H1 (cell line): ENCODE measurements around the gene CFHR3. TPM values are rescaled to one million over a fixed set of nuclear protein-coding genes. Genes with fewer than 3 reads are reported as not detected.

ENCODE experiments used
- CTCF ChIA-PET: fragments of 300-600 bp; sonication (Branson Sonifier 250); formaldehyde crosslinking; loops from one replicate; lab custom pipeline; 2021; ENCODE audit not compliant: partially characterized antibody; lab: Charles Lee
- POLR2A ChIA-PET: fragments of 300-600 bp; sonication (Branson Sonifier 250); formaldehyde crosslinking; loops from one replicate; lab custom pipeline; 2021; ENCODE audit warnings: inconsistent platforms; ENCODE audit not compliant: partially characterized antibody; lab: Charles Lee
- DNase-seq, 2 experiments: peaks; one replicate each; pipeline versions ENCODE4 v3.0.0 to v3.0.0-alpha.2; 2010 to 2022; ENCODE audit warnings: low spot score in 2 of 2, low read depth in 1 of 2, mixed read lengths in 1 of 2
- FAIRE-seq: peaks from 2 replicates; lab custom pipeline; 2011; peaks lifted over from hg19 to GRCh38; lab: Jason Lieb, UNC
- H2AFZ ChIP-seq: 2 replicates; pipeline ENCODE4 v1.8.1; 2012; ENCODE audit warnings: low read length, inconsistent platforms
- H2AK5ac ChIP-seq: 2 replicates; pipeline ENCODE4 v1.6.1; 2013; ENCODE audit warnings: low read depth, low read length
- H2BK120ac ChIP-seq: replicated peaks from 2 replicates; pipeline ENCODE3; 2013; ENCODE audit warnings: low read depth, low read length, inconsistent platforms
- H2BK12ac ChIP-seq: 2 replicates; pipeline ENCODE4 v1.6.1; 2013; ENCODE audit warnings: low read depth, low read length
- H2BK15ac ChIP-seq: 2 replicates; pipeline ENCODE4 v1.6.1; 2013; ENCODE audit warnings: low read length
- H2BK20ac ChIP-seq: 2 replicates; pipeline ENCODE4 v1.6.1; 2013; ENCODE audit warnings: low read length
- H2BK5ac ChIP-seq: 2 replicates; pipeline ENCODE4 v1.6.1; 2013; ENCODE audit warnings: low read depth, low read length
- H3K14ac ChIP-seq: 2 replicates; pipeline ENCODE4 v1.6.1; 2013; ENCODE audit warnings: inconsistent platforms; ENCODE audit not compliant: insufficient read length
- H3K18ac ChIP-seq: 2 replicates; pipeline ENCODE4 v1.6.1; 2013; ENCODE audit warnings: low read length; ENCODE audit errors: extremely low read depth
- H3K23ac ChIP-seq: 2 replicates; pipeline ENCODE4 v1.6.1; 2013; ENCODE audit warnings: inconsistent platforms; ENCODE audit not compliant: insufficient read length
- H3K23me2 ChIP-seq: 2 replicates; pipeline ENCODE4 v1.6.1; 2013; ENCODE audit warnings: low read depth, low read length
- H3K27ac ChIP-seq: 2 replicates; pipeline ENCODE4 v1.6.1; 2011; ENCODE audit warnings: low read depth, low read length, inconsistent platforms
- H3K27me3 ChIP-seq, 4 experiments: replicated peaks in 1 of 4; 1 replicate in 1 of 4; 2 replicates in 3 of 4; pipeline versions ENCODE4 v1.6.1 to v1.8.1; 2011 to 2013; ENCODE audit warnings: low read length in 3 of 4, mild to moderate bottlenecking in 3 of 4, inconsistent platforms in 2 of 4, mixed read lengths in 2 of 4, moderate library complexity in 1 of 4; ENCODE audit not compliant: control insufficient read depth in 3 of 4, insufficient read depth in 3 of 4; ENCODE audit errors: extremely low read depth in 1 of 4
- H3K36me3 ChIP-seq, 4 experiments: 2 replicates each; pipeline versions ENCODE4 v1.6.1 to v1.8.1; 2011 to 2013; ENCODE audit warnings: mild to moderate bottlenecking in 4 of 4, low read length in 3 of 4, moderate library complexity in 2 of 4, control low read depth in 1 of 4, inconsistent platforms in 1 of 4; ENCODE audit not compliant: insufficient read depth in 4 of 4, control insufficient read depth in 2 of 4
- H3K4ac ChIP-seq: replicated peaks from 2 replicates; pipeline ENCODE3; 2013; ENCODE audit warnings: low read length, low read depth, mixed read lengths, inconsistent platforms; ENCODE audit not compliant: insufficient read length
- H3K4me1 ChIP-seq, 4 experiments: replicated peaks in 1 of 4; 1 replicate in 1 of 4; 2 replicates in 3 of 4; pipeline versions ENCODE4 v1.6.1 to v1.8.1; 2011 to 2013; ENCODE audit warnings: low read length in 3 of 4, inconsistent platforms in 2 of 4, mixed read lengths in 1 of 4; ENCODE audit not compliant: insufficient read depth in 4 of 4, control insufficient read depth in 3 of 4
- H3K4me2 ChIP-seq, 2 experiments: 2 replicates each; pipeline versions ENCODE4 v1.6.1 to v1.8.1; 2011 to 2013; ENCODE audit warnings: low read depth in 2 of 2, low read length in 2 of 2, control low read depth in 1 of 2, inconsistent platforms in 1 of 2, mild to moderate bottlenecking in 1 of 2; ENCODE audit not compliant: insufficient read depth in 1 of 2
- H3K4me3 ChIP-seq, 4 experiments: fragments of 200-600, 300-600 bp in 1 of 4; sonication (generic), shearing (Covaris generic), sonication (Bioruptor Twin) in 1 of 4; 2 replicates each; pipeline versions ENCODE4 v1.5.1 to v1.8.1; 2011 to 2016; ENCODE audit warnings: low read length in 4 of 4, low read depth in 3 of 4, control low read depth in 2 of 4, inconsistent platforms in 2 of 4, mild to moderate bottlenecking in 2 of 4, mixed read lengths in 1 of 4, moderate library complexity in 1 of 4; ENCODE audit not compliant: insufficient read depth in 2 of 4; ENCODE audit errors: extremely low read depth in 1 of 4
- H3K56ac ChIP-seq: replicated peaks from 2 replicates; pipeline ENCODE3; 2013; ENCODE audit warnings: low read depth, mild to moderate bottlenecking, mixed read lengths, low read length, inconsistent platforms; ENCODE audit not compliant: insufficient read length
- H3K79me1 ChIP-seq: 2 replicates; pipeline ENCODE4 v1.6.1; 2013; ENCODE audit warnings: low read depth, low read length, control low read depth
- H3K79me2 ChIP-seq, 2 experiments: 2 replicates each; pipeline versions ENCODE4 v1.6.1 to v1.8.1; 2012 to 2013; ENCODE audit warnings: low read length in 2 of 2, mild to moderate bottlenecking in 2 of 2, inconsistent platforms in 1 of 2; ENCODE audit not compliant: insufficient read depth in 2 of 2, control insufficient read depth in 1 of 2
- H3K9ac ChIP-seq, 4 experiments: replicated peaks in 1 of 4; 1 replicate in 1 of 4; 2 replicates in 3 of 4; pipeline versions ENCODE4 v1.6.1 to v1.8.1; 2011 to 2013; ENCODE audit warnings: low read depth in 3 of 4, low read length in 3 of 4, control low read depth in 2 of 4, mild to moderate bottlenecking in 2 of 4, moderate library complexity in 2 of 4, inconsistent platforms in 1 of 4; ENCODE audit errors: extremely low read depth in 1 of 4
- H3K9me3 ChIP-seq, 2 experiments: 2 replicates each; pipeline versions ENCODE4 v1.6.1 to v1.8.1; 2012 to 2013; ENCODE audit warnings: mild to moderate bottlenecking in 2 of 2, moderate library complexity in 2 of 2, control low read depth in 1 of 2, inconsistent platforms in 1 of 2, low read depth in 1 of 2, low read length in 1 of 2, mixed read lengths in 1 of 2; ENCODE audit not compliant: insufficient read depth in 2 of 2
- H4K20me1 ChIP-seq, 2 experiments: replicated peaks in 1 of 2; 2 replicates each; pipeline versions ENCODE3 to v1.8.1; 2011 to 2013; ENCODE audit warnings: inconsistent platforms in 2 of 2, low read length in 2 of 2, mild to moderate bottlenecking in 1 of 2; ENCODE audit not compliant: insufficient read depth in 2 of 2, control insufficient read depth in 1 of 2
- H4K5ac ChIP-seq: 2 replicates; pipeline ENCODE4 v1.6.1; 2013; ENCODE audit warnings: low read length, low read depth, mixed read lengths, inconsistent platforms; ENCODE audit not compliant: insufficient read length
- H4K8ac ChIP-seq: 2 replicates; pipeline ENCODE4 v1.8.0; 2013; ENCODE audit warnings: mild to moderate bottlenecking, moderate library complexity, low read length, inconsistent platforms; ENCODE audit not compliant: insufficient read depth; ENCODE audit errors: extremely low read depth
- H4K91ac ChIP-seq: replicated peaks from 2 replicates; pipeline ENCODE3; 2013; ENCODE audit warnings: low read length, mixed read lengths, inconsistent platforms; ENCODE audit not compliant: insufficient read length
- BCL11A ChIP-seq, 2 experiments: IDR thresholded peaks; one replicate each; pipeline ENCODE4 v1.6.1; 2011; ENCODE audit warnings: low read depth in 2 of 2, low read length in 2 of 2, mild to moderate bottlenecking in 2 of 2
- EP300 ChIP-seq, 2 experiments: IDR thresholded peaks; 1 replicate in 1 of 2; 2 replicates in 1 of 2; pipeline ENCODE4 v1.6.1; 2011 to 2012; ENCODE audit warnings: low read depth in 2 of 2, low read length in 2 of 2, mild to moderate bottlenecking in 2 of 2, borderline replicate concordance in 1 of 2, inconsistent platforms in 1 of 2, moderate library complexity in 1 of 2
- HDAC2 ChIP-seq, 2 experiments: fragments of 300-600 bp in 1 of 2; sonication (generic) in 1 of 2; IDR thresholded peaks; 2 replicates each; pipeline ENCODE4 v1.6.1; 2011 to 2012; ENCODE audit warnings: low read depth in 2 of 2, low read length in 2 of 2, mild to moderate bottlenecking in 2 of 2, moderate library complexity in 2 of 2, borderline replicate concordance in 1 of 2, inconsistent platforms in 1 of 2
- JUN ChIP-seq: IDR thresholded peaks from 2 replicates; pipeline ENCODE4 v1.6.1; 2011; ENCODE audit warnings: low read depth, mild to moderate bottlenecking, improper control_type of control experiment, low read length
- KDM4A ChIP-seq: IDR thresholded peaks from one replicate; pipeline ENCODE4 v1.7.1; 2012; ENCODE audit warnings: low read depth, mild to moderate bottlenecking, moderate library complexity, low read length, inconsistent platforms; ENCODE audit not compliant: severe bottlenecking
- NANOG ChIP-seq: IDR thresholded peaks from 2 replicates; pipeline ENCODE4 v1.6.1; 2011; ENCODE audit warnings: low read length, low read depth, mild to moderate bottlenecking, inconsistent platforms; ENCODE audit not compliant: insufficient read depth, poor library complexity, severe bottlenecking
- RXRA ChIP-seq: IDR thresholded peaks from 2 replicates; pipeline ENCODE4 v1.6.1; 2011; ENCODE audit warnings: low read depth, mild to moderate bottlenecking, low read length, moderate library complexity; ENCODE audit not compliant: insufficient read depth
- SP4 ChIP-seq: IDR thresholded peaks from 2 replicates; pipeline ENCODE4 v1.6.1; 2012; ENCODE audit warnings: low read length, inconsistent platforms
- SRF ChIP-seq: IDR thresholded peaks from 2 replicates; pipeline ENCODE4 v1.6.1; 2011; ENCODE audit warnings: mild to moderate bottlenecking, low read depth, low read length, moderate library complexity
- TAF7 ChIP-seq: optimal IDR thresholded peaks from 2 replicates; pipeline ENCODE3; 2011; ENCODE audit warnings: low read depth, mild to moderate bottlenecking, inconsistent platforms, low read length, moderate library complexity, borderline replicate concordance
- WGBS, 2 experiments: shearing (Covaris generic) in 1 of 2; methylation state at CpG; one replicate each; pipeline versions ENCODE4 v1.1.6 to v1.1.7; 2013 to 2015; ENCODE audit warnings: low lambda C conversion rate in 2 of 2, mixed read lengths in 2 of 2, inconsistent platforms in 1 of 2, low coverage in 1 of 2, missing lambda C conversion rate in 1 of 2; ENCODE audit not compliant: insufficient replicate concordance in 2 of 2, insufficient coverage in 1 of 2, insufficient read length in 1 of 2; ENCODE audit errors: extremely low coverage in 1 of 2, missing lambda C conversion rate in 1 of 2; 5-methylcytosine and 5-hydroxymethylcytosine counted together
- polyA plus RNA-seq, 7 experiments: library from polyadenylated mRNA; depleted of rRNA in 3 of 7; stranded (reverse) in 5 of 7; unstranded in 2 of 7; fragments of >200 nt in 5 of 7; fragments of 200-250 nt in 2 of 7; gene quantifications; 1 replicate in 5 of 7; 2 replicates in 1 of 7; 4 replicates in 1 of 7; pipeline versions ENCODE4 v1.2.1 to v1.2.3, GENCODE V29; 2011 to 2013; ENCODE audit warnings: missing spikeins in 2 of 7, mixed read lengths in 2 of 7
- total RNA-seq: library from RNA; stranded (reverse); fragmentation: NEBNext Ultra II Directional; extraction: Animal tissue kit (Norgen Biotek cat#: 25700); gene quantifications from 2 replicates; pipeline ENCODE4 v1.2.1, GENCODE V29; 2021
- TF ChIP-seq, protein P1 (sequence below): IDR thresholded peaks from 2 replicates; pipeline ENCODE4 v1.6.1; 2012; ENCODE audit warnings: inconsistent platforms
- TF ChIP-seq, protein P2 (sequence below): IDR thresholded peaks from 2 replicates; pipeline ENCODE4 v1.6.1; 2012; ENCODE audit warnings: inconsistent platforms

CFHR3 gene
- total and polyA plus RNA-seq, 2 of the 8 experiments (the other 6 are each of a cell fraction or from before 2014, with no cell fraction given) = 0.20 to 0.52 TPM

DNA sequence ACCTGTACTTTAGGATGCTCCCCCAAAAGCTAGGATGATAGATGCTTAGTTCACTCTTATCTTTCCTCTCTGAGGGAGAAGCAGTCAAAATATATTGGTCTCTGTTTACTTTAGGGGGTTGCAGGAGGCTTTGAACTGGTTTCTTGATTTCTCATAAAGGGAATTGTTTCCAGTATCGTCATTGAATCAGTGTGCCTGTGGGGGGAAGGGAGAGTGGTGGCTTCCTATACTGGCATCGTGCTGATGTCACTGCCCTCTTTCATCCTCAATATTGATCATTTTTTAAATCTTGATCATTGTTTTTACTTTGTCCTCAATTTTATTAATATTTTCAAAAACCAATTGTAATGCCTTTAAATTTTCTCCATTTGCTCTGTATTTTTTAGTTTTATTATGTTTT is 40.2 kb upstream of the CFHR3 start:
- H3K56ac ChIP-seq = no peak overlapping the region
- peaks cover 0 to 3% (median 0%) of the 10 kb centered on the region in 4 experiments; a peak in 1 of 7 replicates for H3K4me1 ChIP-seq
- H2BK5ac ChIP-seq = no peak overlapping the region
- no peak overlapping the region for H4K91ac ChIP-seq
- no peaks in the 10 kb centered on the region for H3K79me1 ChIP-seq
- H3K79me2 ChIP-seq = no peaks in the 10 kb centered on the region
- H3K9me3 ChIP-seq = peaks cover 12 to 14% of the 10 kb centered on the region in 2 experiments; a peak in 3 of 4 replicates
- WGBS, 2 experiments = 84% methylated on average over 2 of the region's 2 CpGs; no CpG with 5 or more reads in 1 of the 2 experiments
- H4K20me1 ChIP-seq = no peaks in the 10 kb centered on the region
- H2BK20ac ChIP-seq = no peak overlapping the region
- H3K4me3 ChIP-seq = no peak overlapping the region
- H3K4ac ChIP-seq = no peak overlapping the region
- TF ChIP-seq RXRA (no peak), BCL11A (IDR thresholded peaks at IDR 0.05; ENCODE audit: low read depth in 2 of 2, low read length in 2 of 2) (no peak), TAF7 (no peak), HDAC2 (IDR thresholded peaks at IDR 0.05; ENCODE audit: borderline replicate concordance in 1 of 2, low read depth in 2 of 2, low read length in 2 of 2) (no peak), KDM4A (no peak), JUN (no peak), SP4 (no peak), EP300 (IDR thresholded peaks at IDR 0.05; ENCODE audit: borderline replicate concordance in 1 of 2, low read depth in 2 of 2, low read length in 2 of 2) (no peak), NANOG (no peak), SRF (no peak)
- TF ChIP-seq, protein P1, sequence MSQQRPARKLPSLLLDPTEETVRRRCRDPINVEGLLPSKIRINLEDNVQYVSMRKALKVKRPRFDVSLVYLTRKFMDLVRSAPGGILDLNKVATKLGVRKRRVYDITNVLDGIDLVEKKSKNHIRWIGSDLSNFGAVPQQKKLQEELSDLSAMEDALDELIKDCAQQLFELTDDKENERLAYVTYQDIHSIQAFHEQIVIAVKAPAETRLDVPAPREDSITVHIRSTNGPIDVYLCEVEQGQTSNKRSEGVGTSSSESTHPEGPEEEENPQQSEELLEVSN = no peak
- TF ChIP-seq, protein P2, sequence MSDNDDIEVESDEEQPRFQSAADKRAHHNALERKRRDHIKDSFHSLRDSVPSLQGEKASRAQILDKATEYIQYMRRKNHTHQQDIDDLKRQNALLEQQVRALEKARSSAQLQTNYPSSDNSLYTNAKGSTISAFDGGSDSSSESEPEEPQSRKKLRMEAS = no peak
- TF ChIP-seq, all 59 proteins: peak for 0
- H3K4me2 ChIP-seq = no peak overlapping the region
- H3K27ac ChIP-seq = no peak overlapping the region
- CTCF ChIA-PET = interaction anchor here (0.7 to 2.8 kb wide), 3 partner anchors 10 to 21 kb away, joined by 3 to 21 read pairs (median 7); no protein-coding TSS in a partner anchor
- POLR2A ChIA-PET = no interaction called here
- H3K23ac ChIP-seq = no peak overlapping the region
- no peak overlapping the region for H4K5ac ChIP-seq
- no peak overlapping the region for H2BK12ac ChIP-seq
- H2AFZ ChIP-seq = peak overlapping the region; percentile 68; the same call in 1 of the 2 replicates
- no peak overlapping the region for H2BK15ac ChIP-seq
- H4K8ac ChIP-seq = no peak overlapping the region
- H3K27me3 ChIP-seq = no peaks in the 10 kb centered on the region
- no peaks in the 10 kb centered on the region for H3K23me2 ChIP-seq
- H2AK5ac ChIP-seq = no peak overlapping the region
- H3K18ac ChIP-seq = no peak overlapping the region
- H2BK120ac ChIP-seq = no peak overlapping the region
- no peak for FAIRE-seq
- no peaks in the 10 kb centered on the region for H3K36me3 ChIP-seq
- no peak overlapping the region for H3K14ac ChIP-seq
- H3K9ac ChIP-seq = no peak overlapping the region
- no peak for DNase-seq
